HL-60 (cell line): ENCODE results near the gene CCND1.

Source experiments
- DNase-seq, 2 experiments: peaks; one replicate each; pipeline ENCODE4 v3.0.0-alpha.2; 2010 to 2020; ENCODE audit warnings: low read depth in 1 of 2, low spot score in 1 of 2
- H3K27ac ChIP-seq: fragments of 250-450 bp; sonication (Bioruptor Pico); replicated peaks from 2 replicates; pipeline ENCODE4 v1.5.1; 2020; ENCODE audit warnings: mild to moderate bottlenecking, moderate library complexity
- H3K27me3 ChIP-seq: fragments of 250-450 bp; sonication (Bioruptor Pico); 2 replicates; pipeline ENCODE4 v1.5.1; 2021; ENCODE audit warnings: mild to moderate bottlenecking, moderate library complexity; ENCODE audit not compliant: insufficient read depth, poor library complexity, severe bottlenecking
- H3K4me3 ChIP-seq: replicated peaks from 2 replicates; pipeline ENCODE4 v1.5.1; 2011; ENCODE audit warnings: mild to moderate bottlenecking, control low read depth, low read length; ENCODE audit not compliant: insufficient read depth
- CTCF ChIP-seq: IDR thresholded peaks from one replicate; pipeline ENCODE4 v1.5.1; 2011; ENCODE audit warnings: low read length, control low read depth, inconsistent platforms; ENCODE audit not compliant: insufficient read depth
- GABPA ChIP-seq: IDR thresholded peaks from 2 replicates; pipeline ENCODE4 v1.6.1; 2012; ENCODE audit warnings: low read depth
- POLR2AphosphoS5 ChIP-seq: IDR thresholded peaks from 2 replicates; pipeline ENCODE4 v1.6.1; 2012; ENCODE audit warnings: low read depth
- REST ChIP-seq: IDR thresholded peaks from 2 replicates; pipeline ENCODE4 v1.6.1; 2012; ENCODE audit warnings: low read depth; ENCODE audit not compliant: insufficient replicate concordance
- SPI1 ChIP-seq: IDR thresholded peaks from 2 replicates; pipeline ENCODE4 v1.6.1; 2012; ENCODE audit warnings: low read depth, mild to moderate bottlenecking, borderline replicate concordance

The CCND1 gene

GRCh38 chr11:69645801-69646492 is 5.0 kb downstream of the CCND1 start:
- DNase-seq, result no peak
- no peak for TF ChIP-seq REST
- no peak for TF ChIP-seq SPI1
- TF ChIP-seq CTCF, result no peak
- TF ChIP-seq POLR2AphosphoS5, result no peak
- no peak for TF ChIP-seq GABPA
- no peak overlapping the region for H3K4me3 ChIP-seq
- no peaks in the 10 kb centered on the region for H3K27me3 ChIP-seq
- H3K27ac ChIP-seq, result no peak overlapping the region

GRCh38 chr11:69646493-69647389 is 5.8 kb downstream of the CCND1 start:
- DNase-seq, result no peak
- Histone ChIP-seq H3K27ac (no peak overlapping the region), H3K27me3 (no peaks in the 10 kb centered on the region), H3K4me3 (no peak overlapping the region)
- TF ChIP-seq GABPA, result no peak
- TF ChIP-seq CTCF, result no peak
- TF ChIP-seq POLR2AphosphoS5, result no peak
- TF ChIP-seq REST, result no peak
- TF ChIP-seq SPI1, result no peak

- TF ChIP-seq CTCF (no peak), POLR2AphosphoS5 (no peak), REST (no peak), GABPA (no peak), SPI1 (no peak)
- no peak overlapping the region for H3K27ac ChIP-seq
- no peak for DNase-seq
Measured at GRCh38 chr11:69647390-69647748, 6.4 kb downstream of the CCND1 start.

More at GRCh38 chr11:69647390-69647748, 6.4 kb downstream of the CCND1 start:
- Histone ChIP-seq H3K4me3 (no peak overlapping the region), H3K27me3 (no peaks in the 10 kb centered on the region)
